GM19455 (cell line): ENCODE measurements around the gene PRAMEF18.
"Not testable (repeated sequence)": the region's sequence is repeated elsewhere in the genome, so short reads cannot be mapped to it uniquely, and the experiment has no call there.

ENCODE experiments used
- ATAC-seq: cut with Tn5 transposase; IDR thresholded peaks from one replicate; pipeline ENCODE4 v1.9.1; 2021; ENCODE audit not compliant: unreplicated experiment

Gene PRAMEF18

DNA sequence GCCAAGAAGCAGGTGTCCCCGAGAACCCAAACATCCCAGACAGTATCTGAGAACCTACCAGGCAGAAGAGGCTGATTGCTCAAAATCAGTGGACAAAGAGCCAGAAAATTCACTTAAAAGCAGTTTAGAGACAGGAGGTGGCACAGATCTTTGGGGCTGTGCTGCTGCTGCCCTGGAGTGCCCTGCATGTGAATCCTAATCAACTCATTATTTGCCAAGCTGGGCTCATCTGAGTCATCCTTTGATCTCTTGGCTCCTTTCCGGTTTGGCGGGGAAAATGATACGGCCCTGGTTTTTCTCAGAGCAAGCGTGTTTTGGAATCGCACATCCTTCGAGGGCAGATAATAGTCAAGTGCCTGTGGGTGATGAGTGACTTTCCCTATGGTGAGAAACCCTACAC lies 9.3 kb downstream of the PRAMEF18 start:
- not testable (repeated sequence) for ATAC-seq

DNA sequence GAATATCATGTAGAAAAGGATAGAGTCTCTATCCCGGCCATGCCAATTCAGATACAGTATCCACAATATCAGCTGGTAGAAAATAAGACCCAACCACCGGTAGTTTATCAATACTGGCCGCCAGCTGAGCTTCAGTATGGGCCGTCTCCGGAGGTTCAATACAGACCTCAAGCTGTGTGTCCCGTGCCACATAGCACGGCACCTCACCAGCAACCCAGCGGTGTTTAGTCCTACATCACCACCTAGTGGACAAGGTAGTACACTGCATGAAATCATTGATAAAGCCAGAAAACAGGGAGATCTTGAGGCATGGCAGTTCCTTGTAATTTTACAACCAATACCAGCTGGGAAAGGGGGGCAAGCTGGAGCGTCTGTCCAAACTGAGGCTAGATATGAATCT lies 17.2 kb downstream of the PRAMEF18 start:
- ATAC-seq, result not testable (repeated sequence)

DNA sequence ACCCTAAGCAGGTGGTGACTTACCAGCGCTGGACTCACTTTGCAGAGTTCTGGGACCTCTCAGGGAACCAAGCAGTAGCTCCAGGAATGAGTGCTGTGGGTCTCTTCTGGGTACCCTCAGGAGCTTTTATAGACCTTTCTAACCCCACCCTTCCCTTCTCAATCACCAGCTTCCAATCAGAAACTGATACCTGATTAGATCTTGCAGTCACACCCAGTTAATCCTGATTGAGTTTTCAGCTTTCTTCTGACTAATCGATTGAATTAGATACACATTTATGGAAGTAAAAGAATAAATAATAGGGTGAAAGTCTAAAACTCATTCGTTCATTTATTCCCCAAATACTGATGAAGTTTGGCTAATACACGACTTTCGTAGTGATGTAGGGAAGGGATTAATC lies 24.6 kb downstream of the PRAMEF18 start, which contains the start of gene PRAMEF13:
Gene PRAMEF13, minus strand, starts transcription at position 101 of the 400 bp plus-strand sequence. CDS start 1,820 bp downstream, outside the sequence.
- not testable (repeated sequence) for ATAC-seq
